Globus pallidus (tissue), 1 donor: ENCODE results near the gene HECTD1.
A peak's percentile ranks its signal among the peaks of the same experiment; 100 is the strongest.
"Not testable (repeated sequence)": the region's sequence is repeated elsewhere in the genome, so short reads cannot be mapped to it uniquely, and the experiment has no call there.

ENCODE experiments used
- DNase-seq: peaks from one replicate; pipeline ENCODE4 v3.0.0-alpha.2; 2015; ENCODE audit warnings: low spot score

The HECTD1 gene

GRCh38 chr14:31228533-31228932 is 20.9 kb upstream of the HECTD1 start:
- DNase-seq = no peak

- no peak for DNase-seq
These were observed 17.2 kb upstream of the HECTD1 start for GRCh38 chr14:31224808-31225207.

- DNase-seq = no peak
These were observed 15.7 kb upstream of the HECTD1 start for GRCh38 chr14:31223331-31223730.

- DNase-seq = no peak
These were observed 15.2 kb upstream of the HECTD1 start for GRCh38 chr14:31222834-31223233.

- no peak for DNase-seq
These were observed 13.7 kb upstream of the HECTD1 start for GRCh38 chr14:31221266-31221665.

GRCh38 chr14:31219169-31219568 is 11.6 kb upstream of the HECTD1 start:
- no peak for DNase-seq

- DNase-seq = no peak
These were observed 8.8 kb upstream of the HECTD1 start for GRCh38 chr14:31216359-31216758.

- no peak for DNase-seq
These were observed 5.3 kb upstream of the HECTD1 start for GRCh38 chr14:31212893-31213292.

- no peak for DNase-seq
These were observed 2.0 kb upstream of the HECTD1 start for GRCh38 chr14:31209605-31210004.

- DNase-seq = no peak
These were observed 1.2 kb upstream of the HECTD1 start for GRCh38 chr14:31208546-31209424.

GRCh38 chr14:31207287-31207754 is 272 bp downstream of the HECTD1 start:
- no peak for DNase-seq

- DNase-seq = no peak
These were observed 882 bp downstream of the HECTD1 start for GRCh38 chr14:31206536-31207286.

GRCh38 chr14:31205681-31206535 is 1.7 kb downstream of the HECTD1 start:
- DNase-seq = peak; percentile 6

GRCh38 chr14:31204593-31205534 is 2.7 kb downstream of the HECTD1 start:
- no peak for DNase-seq

GRCh38 chr14:31203899-31204592 is 3.5 kb downstream of the HECTD1 start:
- DNase-seq = not testable (repeated sequence)

GRCh38 chr14:31203414-31203742 is 4.2 kb downstream of the HECTD1 start:
- no peak for DNase-seq

GRCh38 chr14:31201111-31201510 is 6.5 kb downstream of the HECTD1 start:
- no peak for DNase-seq

- no peak for DNase-seq
These were observed 6.9 kb downstream of the HECTD1 start for GRCh38 chr14:31200702-31200990.

GRCh38 chr14:31197671-31198070 is 9.9 kb downstream of the HECTD1 start:
- no peak for DNase-seq

- DNase-seq = no peak
These were observed 10.6 kb downstream of the HECTD1 start for GRCh38 chr14:31196839-31197492.
